SK-N-SH treated with all-trans-retinoic acid at 6 μM for 48 hours (cell line): Measurements from ENCODE around the gene PPP2R3B.

Experiments used
- ATAC-seq: fragments of 200-7000 bp; cut with Tn5 transposase; 3 replicates; pipeline ENCODE4 v1.9.1; 2020; ENCODE audit warnings: mild to moderate bottlenecking, moderate library complexity
- ARNTL ChIP-seq: fragments of 450-650 bp; formaldehyde crosslinking; IDR thresholded peaks from 2 replicates; pipeline ENCODE4 v1.5.0; 2020; ENCODE audit warnings: low read depth, mild to moderate bottlenecking, moderate library complexity, borderline replicate concordance
- BACH2 ChIP-seq: fragments of 250-450 bp; sonication (Bioruptor Pico); IDR thresholded peaks from 2 replicates; pipeline ENCODE4 v1.9.0; 2021; ENCODE audit warnings: mild to moderate bottlenecking, borderline replicate concordance
- CREB5 ChIP-seq: fragments of 250-450 bp; sonication (Bioruptor Pico); IDR thresholded peaks from 2 replicates; pipeline ENCODE4 v1.5.1; 2020; ENCODE audit warnings: low read depth, mild to moderate bottlenecking, moderate library complexity
- CSDC2 ChIP-seq: fragments of 250-450 bp; sonication (Bioruptor Pico); IDR thresholded peaks from 2 replicates; pipeline ENCODE4 v1.5.0; 2020; ENCODE audit warnings: mild to moderate bottlenecking, moderate library complexity
- CSRNP3 ChIP-seq: fragments of 250-450 bp; sonication (Bioruptor Pico); IDR thresholded peaks from 2 replicates; pipeline ENCODE4 v1.5.1; 2021; ENCODE audit warnings: mild to moderate bottlenecking, moderate library complexity
- ESRRG ChIP-seq: fragments of 250-450 bp; sonication (Bioruptor Pico); IDR thresholded peaks from 2 replicates; pipeline ENCODE4 v1.6.1; 2021; ENCODE audit warnings: mild to moderate bottlenecking
- GLIS3 ChIP-seq: fragments of 250-450 bp; sonication (Bioruptor Pico); IDR thresholded peaks from 2 replicates; pipeline ENCODE4 v1.5.0; 2020; ENCODE audit warnings: mild to moderate bottlenecking, moderate library complexity
- OSR1 ChIP-seq: fragments of 250-450 bp; sonication (Bioruptor Pico); IDR thresholded peaks from 2 replicates; pipeline ENCODE4 v1.8.0; 2022; ENCODE audit warnings: moderate library complexity, mild to moderate bottlenecking, inconsistent platforms
- PATZ1 ChIP-seq: fragments of 250-450 bp; sonication (Bioruptor Pico); IDR thresholded peaks from 2 replicates; pipeline ENCODE4 v1.8.0; 2020; ENCODE audit warnings: mild to moderate bottlenecking, moderate library complexity, borderline replicate concordance
- POU6F1 ChIP-seq: fragments of 250-450 bp; sonication (Bioruptor Pico); IDR thresholded peaks from 2 replicates; pipeline ENCODE4 v1.8.0; 2021; ENCODE audit warnings: low read depth, mild to moderate bottlenecking, moderate library complexity, borderline replicate concordance
- PPARA ChIP-seq: fragments of 250-450 bp; sonication (Bioruptor Pico); IDR thresholded peaks from 2 replicates; pipeline ENCODE4 v1.5.0; 2020; ENCODE audit warnings: mild to moderate bottlenecking, borderline replicate concordance
- RARB ChIP-seq: fragments of 250-450 bp; sonication (Bioruptor Pico); IDR thresholded peaks from 2 replicates; pipeline ENCODE4 v1.8.0; 2021; ENCODE audit warnings: mild to moderate bottlenecking, moderate library complexity
- SNAI2 ChIP-seq: fragments of 250-450 bp; sonication (Bioruptor Pico); IDR thresholded peaks from 2 replicates; pipeline ENCODE4 v1.5.0; 2020; ENCODE audit warnings: mild to moderate bottlenecking, moderate library complexity
- TOX ChIP-seq: fragments of 250-450 bp; sonication (Bioruptor Pico); IDR thresholded peaks from 2 replicates; pipeline ENCODE4 v1.8.0; 2021; ENCODE audit warnings: mild to moderate bottlenecking, moderate library complexity, borderline replicate concordance
- TSHZ2 ChIP-seq: fragments of 250-450 bp; sonication (Bioruptor Pico); IDR thresholded peaks from 2 replicates; pipeline ENCODE4 v1.5.0; 2020; ENCODE audit warnings: mild to moderate bottlenecking, moderate library complexity
- ZC3H10 ChIP-seq: fragments of 250-450 bp; sonication (Bioruptor Pico); IDR thresholded peaks from 2 replicates; pipeline ENCODE4 v1.5.1; 2021; ENCODE audit warnings: mild to moderate bottlenecking, moderate library complexity
- ZFP3 ChIP-seq: fragments of 250-450 bp; sonication (Bioruptor Pico); IDR thresholded peaks from 2 replicates; pipeline ENCODE4 v1.5.0; 2020; ENCODE audit warnings: mild to moderate bottlenecking, moderate library complexity
- ZFP30 ChIP-seq: fragments of 450-650 bp; formaldehyde crosslinking; IDR thresholded peaks from 2 replicates; pipeline ENCODE4 v1.5.0; 2022; ENCODE audit warnings: mild to moderate bottlenecking, moderate library complexity
- ZNF565 ChIP-seq: fragments of 450-650 bp; formaldehyde crosslinking; conservative IDR thresholded peaks from 2 replicates; pipeline ENCODE4 v1.5.0; 2020; ENCODE audit warnings: low read depth, mild to moderate bottlenecking, moderate library complexity
- ZNF8 ChIP-seq: fragments of 450-650 bp; formaldehyde crosslinking; IDR thresholded peaks from 2 replicates; pipeline ENCODE4 v1.5.0; 2020; ENCODE audit warnings: mild to moderate bottlenecking, moderate library complexity

Gene PPP2R3B

GRCh38 chrX:314049-314448 is 72.7 kb downstream of the PPP2R3B start:
- no peak for ATAC-seq
- no peak for TF ChIP-seq RARB
- no peak for TF ChIP-seq ZFP30 (CRISPR knock-in tag)
- TF ChIP-seq TSHZ2 (CRISPR knock-in tag), result no peak
- TF ChIP-seq CREB5, result no peak
- TF ChIP-seq ZNF565 (CRISPR knock-in tag), result no peak
- TF ChIP-seq ESRRG (CRISPR knock-in tag), result no peak
- TF ChIP-seq ARNTL, result no peak
- TF ChIP-seq CSRNP3, result no peak
- no peak for TF ChIP-seq PATZ1 (CRISPR knock-in tag)
- no peak for TF ChIP-seq PPARA
- no peak for TF ChIP-seq TOX (CRISPR knock-in tag)
- no peak for TF ChIP-seq ZC3H10
- TF ChIP-seq CSDC2 (CRISPR knock-in tag), result no peak
- no peak for TF ChIP-seq OSR1 (CRISPR knock-in tag)
- TF ChIP-seq ZNF8 (CRISPR knock-in tag), result no peak
- no peak for TF ChIP-seq SNAI2 (CRISPR knock-in tag)

GRCh38 chrX:313546-313945 is 73.2 kb downstream of the PPP2R3B start:
- no peak for TF ChIP-seq GLIS3 (CRISPR knock-in tag)
- no peak for TF ChIP-seq CREB5
- no peak for TF ChIP-seq POU6F1 (CRISPR knock-in tag)
- no peak for TF ChIP-seq SNAI2 (CRISPR knock-in tag)
- TF ChIP-seq ESRRG (CRISPR knock-in tag), result no peak
- TF ChIP-seq ZFP3 (CRISPR knock-in tag), result no peak
- TF ChIP-seq BACH2 (CRISPR knock-in tag), result no peak
- ATAC-seq, result no peak

GRCh38 chrX:312621-313331 is 73.9 kb downstream of the PPP2R3B start:
- no peak for ATAC-seq
- TF ChIP-seq PATZ1 (CRISPR knock-in tag), result no peak
- no peak for TF ChIP-seq ZC3H10
- TF ChIP-seq SNAI2 (CRISPR knock-in tag), result no peak
- TF ChIP-seq TOX (CRISPR knock-in tag), result no peak
- TF ChIP-seq PPARA, result no peak
- no peak for TF ChIP-seq CSDC2 (CRISPR knock-in tag)
- no peak for TF ChIP-seq CSRNP3
- no peak for TF ChIP-seq TSHZ2 (CRISPR knock-in tag)
